ENCODE results near the gene CERK.

Gene CERK

GRCh38 chr22:46706060-46706459 lies 32.0 kb downstream of the CERK start:
- DNase-seq (ENCODE audit: low read depth): no peak
- TF ChIP-seq CTCF (IDR thresholded peaks at IDR 0.05; ENCODE audit: control insufficient read depth, insufficient read depth, low read depth, low read length, missing control alignments): no peak
- H3K4me3 ChIP-seq (ENCODE audit: control insufficient read depth, low read depth, low read length): no peak overlapping the region

DNA sequence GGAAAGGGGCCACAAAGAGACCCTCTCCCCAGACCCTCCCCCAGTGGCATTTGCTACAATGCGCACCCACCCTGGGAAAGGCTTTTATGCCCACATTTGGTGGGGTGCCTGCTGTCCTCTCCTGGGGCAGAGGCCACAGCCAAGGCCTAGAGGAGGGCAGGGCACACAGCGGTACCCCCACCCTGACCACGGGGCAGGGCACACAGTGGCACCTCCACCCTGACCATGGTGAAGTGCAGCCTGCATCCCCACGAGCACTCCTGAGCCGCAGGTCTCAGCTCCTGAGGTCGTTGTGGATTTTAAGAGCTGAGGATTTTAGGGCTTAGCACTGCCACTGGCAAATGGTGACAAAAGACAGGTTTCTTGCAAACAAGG lies 34.1 kb downstream of the CERK start:
- H3K4me3 ChIP-seq (ENCODE audit: control insufficient read depth, low read depth, low read length): no peak overlapping the region
- no peak for TF ChIP-seq CTCF (IDR thresholded peaks at IDR 0.05; ENCODE audit: control insufficient read depth, insufficient read depth, low read depth, low read length, missing control alignments)
- DNase-seq (ENCODE audit: low read depth): no peak

DNA sequence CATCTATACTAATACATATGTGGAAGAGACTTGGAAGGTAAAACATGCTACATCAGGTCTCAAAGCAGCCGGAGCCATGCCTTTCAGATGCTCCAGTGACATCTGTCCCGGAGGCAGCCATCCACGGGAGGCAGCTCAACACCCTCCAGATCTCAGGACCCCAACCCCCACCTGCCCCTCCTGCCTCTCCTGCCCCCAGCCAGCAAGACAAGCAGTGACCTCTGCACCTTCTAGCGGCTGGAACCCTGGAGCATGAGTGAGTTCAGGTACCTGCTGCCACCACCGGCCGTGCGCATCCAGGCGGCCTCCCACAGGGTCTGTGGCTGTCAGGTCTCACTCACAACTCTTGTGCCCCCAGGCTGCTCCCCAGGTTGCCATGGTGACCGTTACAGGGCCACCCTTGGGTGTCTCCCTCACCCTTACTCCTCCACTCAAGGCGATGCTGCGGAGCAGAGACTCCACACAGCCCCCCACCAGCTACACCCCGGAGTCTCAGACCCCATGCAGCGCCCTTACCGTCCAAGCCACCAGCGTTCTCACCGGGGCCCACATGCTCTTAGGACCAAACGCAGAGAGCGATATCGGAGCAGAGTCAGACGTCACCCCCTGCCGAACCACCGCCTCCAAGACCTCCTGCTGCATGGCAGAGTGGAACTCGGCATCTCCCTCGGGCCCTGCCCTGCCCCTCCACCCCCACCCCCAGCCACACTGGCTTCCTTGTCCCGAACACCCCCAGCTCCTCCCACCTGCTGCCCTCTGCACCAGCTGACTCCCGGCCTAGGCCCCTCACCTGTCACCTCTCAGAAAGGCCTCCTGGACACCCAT lies 34.7 kb downstream of the CERK start:
- no peak overlapping the region for H3K4me3 ChIP-seq (ENCODE audit: control insufficient read depth, low read depth, low read length)
- no peak for DNase-seq (ENCODE audit: low read depth)
- TF ChIP-seq CTCF (IDR thresholded peaks at IDR 0.05; ENCODE audit: control insufficient read depth, insufficient read depth, low read depth, low read length, missing control alignments): no peak

GRCh38 chr22:46701262-46701661 lies 36.8 kb downstream of the CERK start:
- H3K4me3 ChIP-seq (ENCODE audit: control insufficient read depth, low read depth, low read length): no peak overlapping the region
- TF ChIP-seq CTCF (IDR thresholded peaks at IDR 0.05; ENCODE audit: control insufficient read depth, insufficient read depth, low read depth, low read length, missing control alignments): no peak

GRCh38 chr22:46699091-46699490 lies 39.0 kb downstream of the CERK start:
- DNase-seq (ENCODE audit: low read depth): no peak
- TF ChIP-seq CTCF (IDR thresholded peaks at IDR 0.05; ENCODE audit: control insufficient read depth, insufficient read depth, low read depth, low read length, missing control alignments): no peak
- H3K4me3 ChIP-seq (ENCODE audit: control insufficient read depth, low read depth, low read length): no peak overlapping the region

More at GRCh38 chr22:46701262-46701661, 36.8 kb downstream of the CERK start:
- DNase-seq (ENCODE audit: low read depth): no peak

GRCh38 chr22:46697811-46698515 lies 40.1 kb downstream of the CERK start:
- no peak overlapping the region for H3K4me3 ChIP-seq (ENCODE audit: control insufficient read depth, low read depth, low read length)
- TF ChIP-seq CTCF (IDR thresholded peaks at IDR 0.05; ENCODE audit: control insufficient read depth, insufficient read depth, low read depth, low read length, missing control alignments): no peak
- DNase-seq (ENCODE audit: low read depth): no peak

Data from AG09309 (cell line).